Raji (cell line): ENCODE results near the gene CD9.

Source experiments
- POLR2A ChIP-seq: IDR thresholded peaks from 2 replicates; pipeline ENCODE4 v1.6.1; 2011; ENCODE audit warnings: low read depth, low read length, control low read depth; ENCODE audit not compliant: insufficient read depth

Gene CD9

DNA sequence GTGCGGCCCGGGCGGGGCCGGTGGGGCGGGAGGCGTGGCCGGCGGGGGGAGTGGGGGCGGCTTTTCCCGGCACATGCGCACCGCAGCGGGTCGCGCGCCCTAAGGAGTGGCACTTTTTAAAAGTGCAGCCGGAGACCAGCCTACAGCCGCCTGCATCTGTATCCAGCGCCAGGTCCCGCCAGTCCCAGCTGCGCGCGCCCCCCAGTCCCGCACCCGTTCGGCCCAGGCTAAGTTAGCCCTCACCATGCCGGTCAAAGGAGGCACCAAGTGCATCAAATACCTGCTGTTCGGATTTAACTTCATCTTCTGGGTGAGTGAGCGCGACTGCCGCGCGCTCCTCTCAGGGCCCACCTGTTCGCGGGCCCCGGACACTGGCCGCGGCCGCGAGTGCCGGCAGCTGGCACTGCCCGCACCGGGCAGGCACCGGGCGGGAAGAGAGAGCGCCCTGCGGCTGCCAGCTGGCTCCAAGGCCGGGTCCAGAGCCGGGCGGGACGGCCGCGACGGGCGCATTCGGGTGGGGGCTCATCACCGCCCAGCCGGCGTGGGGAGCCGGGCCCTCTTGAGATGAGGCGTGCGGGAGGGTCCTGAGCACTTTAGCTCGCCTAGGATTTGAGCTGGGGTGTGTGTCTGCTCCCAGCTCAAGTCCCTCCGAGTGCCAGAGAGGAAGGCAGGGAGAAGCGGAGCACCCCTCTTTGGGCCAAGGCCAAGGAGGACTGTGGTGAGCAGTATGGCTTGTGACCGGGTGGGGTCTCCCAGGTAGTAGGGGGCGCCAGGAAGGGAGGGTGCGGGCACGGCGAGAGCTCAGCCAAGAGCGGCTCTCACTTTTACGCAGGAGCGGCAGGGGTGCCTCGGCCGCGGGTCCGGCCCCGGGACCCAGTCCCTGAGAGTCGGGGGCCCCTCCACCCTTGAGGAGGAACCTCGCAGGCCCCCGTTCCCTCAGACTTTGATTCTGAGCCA lies at the start of gene CD9:
Gene CD9, plus strand, starts transcription at position 145 of the 957 bp plus-strand sequence. Its CDS starts 100 bp downstream, at position 245.
- no peak for TF ChIP-seq POLR2A

DNA sequence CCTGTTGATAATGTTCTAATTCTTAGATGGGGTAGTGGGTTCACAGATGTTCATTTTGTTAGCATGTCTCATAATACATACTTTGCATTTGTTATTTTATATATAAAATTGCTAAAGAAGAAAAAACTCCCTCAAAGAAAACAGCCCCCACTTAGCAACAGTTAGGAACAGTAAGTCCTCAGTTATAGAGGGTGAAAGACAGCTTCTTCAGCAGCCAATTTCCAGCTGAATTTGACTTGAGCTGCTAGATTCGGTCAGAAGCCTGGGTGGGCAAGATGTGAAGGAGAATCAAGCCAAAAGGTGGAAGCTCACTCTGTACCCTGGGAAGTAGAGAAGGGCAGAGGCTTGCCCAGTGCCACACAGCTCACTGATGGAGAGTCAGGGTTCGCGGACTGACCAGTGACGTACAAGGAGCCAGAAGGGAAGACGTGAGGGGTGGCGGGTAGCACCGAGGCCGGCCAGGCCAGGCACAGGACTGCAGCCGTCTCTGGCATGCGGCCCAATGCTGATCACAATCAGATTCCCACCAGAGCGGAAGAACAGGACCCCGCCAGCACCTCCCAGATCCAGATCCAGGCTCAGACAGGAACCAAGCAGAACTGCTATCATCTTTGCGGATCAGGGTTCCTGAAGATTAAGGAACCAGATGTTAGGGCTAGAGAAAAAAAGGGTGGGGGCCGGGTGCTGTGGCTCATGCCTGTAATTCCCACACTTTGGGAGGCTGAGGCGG lies 45.3 kb upstream of the CD9 start:
- no peak for TF ChIP-seq POLR2A

DNA sequence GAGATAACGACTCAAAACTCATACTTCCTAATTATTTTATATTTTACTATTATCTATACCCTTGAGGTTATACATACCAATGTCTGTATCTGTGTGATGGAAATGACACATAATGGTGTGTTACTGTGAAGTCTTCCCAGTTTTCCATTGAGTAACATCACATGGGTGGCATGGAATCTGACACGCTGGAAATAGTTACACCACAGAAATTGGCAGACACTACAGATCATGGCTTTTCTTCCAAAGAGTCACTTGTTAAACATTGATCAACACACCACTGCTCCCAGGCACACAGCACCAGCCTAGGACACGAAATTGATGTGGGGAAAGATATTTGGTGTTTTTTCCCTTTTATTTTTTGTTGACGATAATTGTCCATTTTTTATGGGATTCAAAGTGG lies 42.7 kb upstream of the CD9 start:
- no peak for TF ChIP-seq POLR2A

- TF ChIP-seq POLR2A: no peak
These were observed 41.9 kb upstream of the CD9 start for GRCh38 chr12:6158255-6158654.

DNA sequence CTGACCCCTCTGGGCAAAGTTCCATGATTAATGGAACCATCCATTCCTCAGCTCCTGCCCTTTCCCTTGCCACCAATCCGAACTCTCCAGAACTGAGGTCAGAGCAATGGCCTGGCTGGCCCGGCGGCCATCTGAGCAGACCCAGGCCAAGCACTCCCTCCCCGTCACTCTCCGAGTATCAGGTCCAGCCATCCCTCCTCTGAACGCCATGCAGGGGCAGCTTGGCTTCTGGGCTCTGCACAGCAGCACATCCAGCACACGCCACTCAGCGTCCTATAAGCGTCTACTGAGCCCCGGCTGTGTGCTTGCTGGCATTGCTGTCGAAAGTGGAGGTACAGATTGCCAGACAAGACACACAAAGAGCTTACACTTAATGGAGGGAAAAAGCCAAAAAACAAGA lies 41.5 kb upstream of the CD9 start:
- no peak for TF ChIP-seq POLR2A

GRCh38 chr12:6161124-6161882 lies 38.9 kb upstream of the CD9 start:
- TF ChIP-seq POLR2A: no peak

DNA sequence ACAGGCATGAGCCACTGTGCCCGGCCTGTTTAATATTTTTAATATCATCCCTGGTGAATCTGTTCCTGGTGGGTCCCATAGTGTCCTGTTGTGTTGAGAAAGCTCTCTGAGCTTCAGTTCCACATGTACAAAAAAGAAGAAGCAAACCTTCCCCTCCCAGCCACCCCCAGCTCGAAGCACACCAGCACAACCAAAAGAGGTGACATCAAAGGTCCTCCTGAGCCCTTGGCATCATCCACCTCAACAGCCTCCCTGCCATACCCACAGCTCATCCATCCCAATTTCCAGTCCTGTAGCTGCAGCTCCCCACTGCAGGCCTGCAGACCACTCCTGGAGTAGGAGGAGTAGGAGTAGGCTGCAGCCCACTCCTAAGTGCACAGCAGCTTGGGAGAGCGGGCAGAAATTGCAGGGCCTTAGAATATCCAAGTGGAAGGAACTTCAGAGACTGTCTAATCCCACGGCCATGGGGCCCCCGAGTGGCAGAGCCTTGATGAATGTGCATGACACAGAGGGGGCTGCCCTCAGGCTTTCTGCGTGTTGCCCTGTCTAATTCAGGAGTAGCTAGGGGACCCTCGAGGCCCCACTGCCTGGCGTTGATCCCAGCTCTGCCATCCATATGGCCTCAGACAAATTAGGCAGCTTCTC lies 36.7 kb upstream of the CD9 start:
- TF ChIP-seq POLR2A: no peak

GRCh38 chr12:6165395-6165794 lies 34.8 kb upstream of the CD9 start:
- TF ChIP-seq POLR2A: no peak

GRCh38 chr12:6166808-6167207 lies 33.4 kb upstream of the CD9 start:
- TF ChIP-seq POLR2A: no peak

DNA sequence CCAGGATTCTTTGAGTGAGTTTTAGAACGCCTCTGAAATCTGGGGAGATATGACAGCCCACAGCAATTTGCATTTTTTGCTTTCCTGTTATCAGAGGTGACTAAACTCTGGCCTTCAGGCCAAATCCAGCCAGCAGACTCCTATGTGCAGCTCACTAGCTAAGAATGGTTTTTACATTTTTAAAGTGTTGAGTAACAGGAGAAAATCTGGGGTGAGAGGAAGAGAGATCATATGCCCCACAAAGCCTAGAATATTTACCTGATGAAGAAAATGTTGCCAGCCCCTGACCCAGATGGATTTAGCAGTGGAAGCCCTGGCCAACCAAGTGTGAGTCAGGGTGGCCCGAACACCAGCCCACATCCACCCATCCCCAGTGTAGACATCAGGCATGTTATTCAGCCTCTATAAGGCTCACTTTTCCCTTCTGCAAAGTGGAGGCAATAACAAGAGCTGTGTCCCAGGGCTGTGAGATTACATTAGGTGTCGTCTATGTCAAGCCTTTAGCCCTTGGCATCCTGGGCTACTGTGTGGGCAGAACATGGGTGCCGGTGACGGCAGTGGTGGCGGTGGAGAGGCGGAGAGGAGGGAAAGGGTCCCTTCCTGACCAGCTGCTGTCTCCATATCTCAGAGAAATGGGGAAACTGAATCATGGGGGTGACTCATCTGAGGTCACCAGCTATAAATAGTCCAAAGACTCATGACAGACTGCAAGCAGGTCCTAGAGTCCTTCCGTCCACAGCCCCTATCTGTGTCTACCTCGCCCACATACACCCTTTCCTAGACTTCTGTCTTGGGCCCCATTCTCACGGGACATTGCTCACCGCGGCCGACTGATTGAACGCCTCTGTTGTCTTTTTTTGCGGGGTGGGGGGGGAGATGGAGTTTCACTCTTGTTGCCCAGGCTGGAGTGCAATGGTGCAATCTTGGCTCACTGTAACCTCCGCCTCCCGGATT lies 32.6 kb upstream of the CD9 start:
- no peak for TF ChIP-seq POLR2A

DNA sequence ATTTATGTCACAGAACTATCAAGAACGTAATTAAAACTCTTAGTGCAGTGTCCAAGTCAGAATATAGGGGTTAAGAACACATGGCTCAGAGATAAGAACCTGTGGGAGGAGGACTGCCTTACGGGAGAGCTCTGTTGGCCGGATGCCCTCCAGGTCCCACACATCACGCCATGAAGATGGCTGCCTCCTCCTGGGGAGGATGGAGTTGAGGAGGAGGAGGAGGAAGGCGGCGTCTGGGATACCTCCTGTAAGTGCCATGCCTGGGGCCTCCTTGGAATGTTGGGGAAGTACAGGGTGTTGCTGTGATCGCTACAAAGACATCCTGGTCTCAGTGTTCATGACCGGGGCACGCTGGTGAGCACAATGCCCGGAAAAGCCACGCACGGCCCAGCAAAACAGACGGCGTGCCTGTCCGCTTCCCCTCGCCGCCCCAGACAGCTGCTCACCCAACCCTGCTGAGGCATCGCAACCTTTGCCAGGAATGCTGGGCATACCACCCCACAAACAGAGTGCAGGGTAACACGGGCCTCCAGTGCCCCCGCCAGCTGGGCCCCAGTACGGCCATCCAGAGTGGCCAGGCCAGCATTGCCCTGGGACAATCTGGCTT lies 28.7 kb upstream of the CD9 start:
- TF ChIP-seq POLR2A: no peak

DNA sequence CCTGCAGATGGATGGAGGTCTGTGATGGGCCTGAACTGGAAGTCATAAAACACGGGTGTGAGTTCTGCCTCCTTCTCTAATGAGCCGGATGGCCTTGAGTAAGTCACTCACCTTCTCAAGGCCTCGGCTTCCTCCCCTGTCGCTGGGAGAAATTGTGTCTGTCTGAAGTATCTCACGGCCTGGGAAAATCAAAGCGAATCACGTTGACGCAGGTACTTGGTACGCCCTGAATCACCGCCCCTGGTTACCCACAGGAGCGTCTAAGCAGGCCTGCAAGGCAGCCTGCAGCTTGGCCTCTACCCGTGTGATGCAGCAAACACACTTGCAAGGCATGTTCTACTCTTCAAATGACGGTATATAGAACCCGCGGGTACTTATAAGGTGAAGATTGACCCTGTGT lies 28.1 kb upstream of the CD9 start:
- no peak for TF ChIP-seq POLR2A

DNA sequence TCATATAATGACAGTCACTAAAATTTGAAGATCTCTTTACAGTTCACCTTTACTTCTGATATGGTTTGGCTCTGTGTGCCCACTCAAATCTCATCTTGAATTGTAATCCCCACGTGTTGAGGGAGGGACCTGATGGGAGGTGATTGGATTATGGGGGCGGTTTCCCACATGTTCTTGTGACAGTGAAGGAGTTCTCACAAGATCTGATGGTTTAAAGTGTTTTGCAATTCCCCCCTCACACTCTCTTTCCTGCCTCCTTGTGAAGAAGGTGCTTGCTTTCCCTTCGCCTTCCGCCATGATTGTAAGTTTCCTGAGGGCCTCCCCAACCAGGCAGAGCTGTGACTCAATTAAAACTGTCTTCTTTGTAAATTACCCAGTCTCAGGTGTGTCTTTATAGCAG lies 27.3 kb upstream of the CD9 start:
- TF ChIP-seq POLR2A: no peak
